Measurements from ENCODE around the gene FTO. TPM values are rescaled to one million over a fixed set of nuclear protein-coding genes. Genes with fewer than 3 reads are reported as not detected.

Gene FTO
- total and polyA plus RNA-seq, 2 of the 13 experiments (the other 11 are each of a cell fraction or from before 2014, with no cell fraction given), result 41.6 to 55.8 TPM

DNA sequence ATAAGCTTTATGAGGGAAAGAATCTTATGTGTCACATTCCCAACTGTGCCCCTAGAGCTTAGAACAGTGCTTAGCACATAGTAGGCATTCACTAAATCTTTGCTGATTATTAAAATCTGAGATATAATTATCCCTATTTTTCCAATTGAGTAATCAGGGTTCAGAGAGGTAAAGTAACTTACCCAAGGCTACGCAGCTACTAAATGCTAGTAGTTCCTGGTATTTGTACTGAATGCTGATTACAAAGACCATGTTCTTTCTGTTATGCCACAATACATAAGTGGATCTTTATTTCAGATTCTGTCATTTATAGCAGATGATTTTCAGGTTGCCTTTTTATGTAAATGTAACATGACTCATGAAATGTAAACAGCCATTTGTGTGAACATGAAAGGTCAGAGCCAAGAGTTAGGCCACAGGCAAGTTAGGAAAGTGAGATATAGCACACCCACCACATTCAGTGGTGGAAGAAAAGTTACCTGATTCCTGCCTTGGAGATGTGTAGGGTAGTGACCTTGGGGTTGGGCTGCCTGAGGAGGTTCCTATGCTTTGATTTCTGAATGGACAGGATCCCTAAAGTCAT lies 77.2 kb downstream of the FTO start (continued):
- TF ChIP-seq, protein P1, sequence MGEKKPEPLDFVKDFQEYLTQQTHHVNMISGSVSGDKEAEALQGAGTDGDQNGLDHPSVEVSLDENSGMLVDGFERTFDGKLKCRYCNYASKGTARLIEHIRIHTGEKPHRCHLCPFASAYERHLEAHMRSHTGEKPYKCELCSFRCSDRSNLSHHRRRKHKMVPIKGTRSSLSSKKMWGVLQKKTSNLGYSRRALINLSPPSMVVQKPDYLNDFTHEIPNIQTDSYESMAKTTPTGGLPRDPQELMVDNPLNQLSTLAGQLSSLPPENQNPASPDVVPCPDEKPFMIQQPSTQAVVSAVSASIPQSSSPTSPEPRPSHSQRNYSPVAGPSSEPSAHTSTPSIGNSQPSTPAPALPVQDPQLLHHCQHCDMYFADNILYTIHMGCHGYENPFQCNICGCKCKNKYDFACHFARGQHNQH (CRISPR knock-in tag; IDR thresholded peaks at IDR 0.05), result no peak
- no peak for TF ChIP-seq ZNF207 (IDR thresholded peaks at IDR 0.05; ENCODE audit: borderline replicate concordance)
- TF ChIP-seq, protein P2, sequence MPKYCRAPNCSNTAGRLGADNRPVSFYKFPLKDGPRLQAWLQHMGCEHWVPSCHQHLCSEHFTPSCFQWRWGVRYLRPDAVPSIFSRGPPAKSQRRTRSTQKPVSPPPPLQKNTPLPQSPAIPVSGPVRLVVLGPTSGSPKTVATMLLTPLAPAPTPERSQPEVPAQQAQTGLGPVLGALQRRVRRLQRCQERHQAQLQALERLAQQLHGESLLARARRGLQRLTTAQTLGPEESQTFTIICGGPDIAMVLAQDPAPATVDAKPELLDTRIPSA (CRISPR knock-in tag; IDR thresholded peaks at IDR 0.05; ENCODE audit: borderline replicate concordance), result no peak
- TF ChIP-seq WIZ (CRISPR knock-in tag; IDR thresholded peaks at IDR 0.05), result no peak
- TF ChIP-seq NR2F2 (IDR thresholded peaks at IDR 0.05; ENCODE audit: borderline replicate concordance, low read depth), result 0 out of 2 replicates have a peak, but pooled peaks have one; percentile 17
- TF ChIP-seq HHEX (CRISPR knock-in tag; IDR thresholded peaks at IDR 0.05), result no peak
- TF ChIP-seq, protein P3, sequence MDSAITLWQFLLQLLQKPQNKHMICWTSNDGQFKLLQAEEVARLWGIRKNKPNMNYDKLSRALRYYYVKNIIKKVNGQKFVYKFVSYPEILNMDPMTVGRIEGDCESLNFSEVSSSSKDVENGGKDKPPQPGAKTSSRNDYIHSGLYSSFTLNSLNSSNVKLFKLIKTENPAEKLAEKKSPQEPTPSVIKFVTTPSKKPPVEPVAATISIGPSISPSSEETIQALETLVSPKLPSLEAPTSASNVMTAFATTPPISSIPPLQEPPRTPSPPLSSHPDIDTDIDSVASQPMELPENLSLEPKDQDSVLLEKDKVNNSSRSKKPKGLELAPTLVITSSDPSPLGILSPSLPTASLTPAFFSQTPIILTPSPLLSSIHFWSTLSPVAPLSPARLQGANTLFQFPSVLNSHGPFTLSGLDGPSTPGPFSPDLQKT (CRISPR knock-in tag; IDR thresholded peaks at IDR 0.05; ENCODE audit: borderline replicate concordance), result no peak
- no peak for TF ChIP-seq IRF2 (CRISPR knock-in tag; IDR thresholded peaks at IDR 0.05)
- TF ChIP-seq ZNF12 (CRISPR knock-in tag; IDR thresholded peaks at IDR 0.05), result no peak
- TF ChIP-seq, protein P4, sequence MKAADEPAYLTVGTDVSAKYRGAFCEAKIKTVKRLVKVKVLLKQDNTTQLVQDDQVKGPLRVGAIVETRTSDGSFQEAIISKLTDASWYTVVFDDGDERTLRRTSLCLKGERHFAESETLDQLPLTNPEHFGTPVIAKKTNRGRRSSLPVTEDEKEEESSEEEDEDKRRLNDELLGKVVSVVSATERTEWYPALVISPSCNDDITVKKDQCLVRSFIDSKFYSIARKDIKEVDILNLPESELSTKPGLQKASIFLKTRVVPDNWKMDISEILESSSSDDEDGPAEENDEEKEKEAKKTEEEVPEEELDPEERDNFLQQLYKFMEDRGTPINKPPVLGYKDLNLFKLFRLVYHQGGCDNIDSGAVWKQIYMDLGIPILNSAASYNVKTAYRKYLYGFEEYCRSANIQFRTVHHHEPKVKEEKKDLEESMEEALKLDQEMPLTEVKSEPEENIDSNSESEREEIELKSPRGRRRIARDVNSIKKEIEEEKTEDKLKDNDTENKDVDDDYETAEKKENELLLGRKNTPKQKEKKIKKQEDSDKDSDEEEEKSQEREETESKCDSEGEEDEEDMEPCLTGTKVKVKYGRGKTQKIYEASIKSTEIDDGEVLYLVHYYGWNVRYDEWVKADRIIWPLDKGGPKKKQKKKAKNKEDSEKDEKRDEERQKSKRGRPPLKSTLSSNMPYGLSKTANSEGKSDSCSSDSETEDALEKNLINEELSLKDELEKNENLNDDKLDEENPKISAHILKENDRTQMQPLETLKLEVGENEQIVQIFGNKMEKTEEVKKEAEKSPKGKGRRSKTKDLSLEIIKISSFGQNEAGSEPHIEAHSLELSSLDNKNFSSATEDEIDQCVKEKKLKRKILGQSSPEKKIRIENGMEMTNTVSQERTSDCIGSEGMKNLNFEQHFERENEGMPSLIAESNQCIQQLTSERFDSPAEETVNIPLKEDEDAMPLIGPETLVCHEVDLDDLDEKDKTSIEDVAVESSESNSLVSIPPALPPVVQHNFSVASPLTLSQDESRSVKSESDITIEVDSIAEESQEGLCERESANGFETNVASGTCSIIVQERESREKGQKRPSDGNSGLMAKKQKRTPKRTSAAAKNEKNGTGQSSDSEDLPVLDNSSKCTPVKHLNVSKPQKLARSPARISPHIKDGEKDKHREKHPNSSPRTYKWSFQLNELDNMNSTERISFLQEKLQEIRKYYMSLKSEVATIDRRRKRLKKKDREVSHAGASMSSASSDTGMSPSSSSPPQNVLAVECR (CRISPR knock-in tag; IDR thresholded peaks at IDR 0.05; ENCODE audit: borderline replicate concordance), result no peak
- TF ChIP-seq ZSCAN25 (CRISPR knock-in tag; IDR thresholded peaks at IDR 0.05), result no peak
- no peak for TF ChIP-seq ZNF546 (CRISPR knock-in tag; conservative IDR thresholded peaks at IDR 0.05)
- TF ChIP-seq ARNTL (CRISPR knock-in tag; IDR thresholded peaks at IDR 0.05), result no peak
- no peak for TF ChIP-seq SIN3B (IDR thresholded peaks at IDR 0.05; ENCODE audit: low read length)
- TF ChIP-seq PLRG1 (conservative IDR thresholded peaks at IDR 0.05), result no peak
- TF ChIP-seq ZNF317 (CRISPR knock-in tag; IDR thresholded peaks at IDR 0.05), result no peak
- no peak for TF ChIP-seq ZNF335 (CRISPR knock-in tag; IDR thresholded peaks at IDR 0.05)
- no peak for TF ChIP-seq CREM (IDR thresholded peaks at IDR 0.05)
- TF ChIP-seq CREM (CRISPR knock-in tag; IDR thresholded peaks at IDR 0.05), result no peak
- no peak for TF ChIP-seq HCFC1 (IDR thresholded peaks at IDR 0.05; ENCODE audit: low read depth, low read length)
- TF ChIP-seq AHR (CRISPR knock-in tag; IDR thresholded peaks at IDR 0.05), result no peak
- TF ChIP-seq SRY (CRISPR knock-in tag; IDR thresholded peaks at IDR 0.05), result no peak
- no peak for TF ChIP-seq ISX (CRISPR knock-in tag; conservative IDR thresholded peaks at IDR 0.05)
- TF ChIP-seq SP2 (CRISPR knock-in tag; IDR thresholded peaks at IDR 0.05), result no peak
- TF ChIP-seq NR2F6 (IDR thresholded peaks at IDR 0.05), result peak; percentile 58; the same call in 1 of the 2 replicates
- peak; percentile 70 for TF ChIP-seq NR2F6 (CRISPR knock-in tag; IDR thresholded peaks at IDR 0.05)
- no peak for TF ChIP-seq SRF (IDR thresholded peaks at IDR 0.05; ENCODE audit: low read depth, low read length)
- TF ChIP-seq ZNF749 (CRISPR knock-in tag; IDR thresholded peaks at IDR 0.05; ENCODE audit: borderline replicate concordance), result no peak
